GM12878 (cell line): ENCODE results near the gene ANKS1A. TPM values are rescaled to one million over a fixed set of nuclear protein-coding genes. Genes with fewer than 3 reads are reported as not detected.

ENCODE experiments used
- ATAC-seq: fragments of 200-7000 bp; cut with Tn5 transposase; 3 replicates; pipeline ENCODE4 v1.9.1; 2020; ENCODE audit warnings: mild to moderate bottlenecking, moderate library complexity
- BruUV-seq: library from RNA; stranded (reverse); fragments of 400-500 nt; replicated peaks from 2 replicates; lab custom pipeline; 2021; lab: Mats Ljungman, UMichigan
- CTCF ChIA-PET: fragments of 300-600 bp; sonication (Branson Sonifier 250); formaldehyde crosslinking; extraction: SDS; loops from one replicate; lab custom pipeline; 2021; ENCODE audit warnings: inconsistent platforms; lab: Yijun Ruan, JAX
- POLR2A ChIA-PET: fragments of 350-600 bp; formaldehyde crosslinking; extraction: SDS; loops from one replicate; lab custom pipeline; 2021; ENCODE audit warnings: inconsistent platforms; lab: Charles Lee
- RAD21 ChIA-PET: fragments of 300-600 bp; sonication (Branson Sonifier 250); formaldehyde crosslinking; loops from one replicate; lab custom pipeline; 2023; ENCODE audit warnings: antibody characterized with exemption; ENCODE audit not compliant: unreplicated experiment; lab: Charles Lee
- SMC1A ChIA-PET: fragments of 300-600 bp; sonication (Branson Sonifier 250); formaldehyde crosslinking; loops from one replicate; lab custom pipeline; 2023; ENCODE audit not compliant: unreplicated experiment, uncharacterized antibody; lab: Charles Lee
- DNase-seq: peaks from one replicate; pipeline ENCODE4 v3.0.0-alpha.2; 2011; ENCODE audit warnings: low read depth, low spot score
- FAIRE-seq: peaks from 3 replicates; lab custom pipeline; 2011; peaks lifted over from hg19 to GRCh38; lab: Jason Lieb, UNC
- H2AFZ ChIP-seq: 2 replicates; pipeline ENCODE4 v1.6.0; 2011; ENCODE audit warnings: low read depth, low read length, control low read depth; ENCODE audit not compliant: control insufficient read depth
- H3K27ac ChIP-seq: 2 replicates; pipeline ENCODE4 v1.5.1; 2011; ENCODE audit warnings: control low read depth; ENCODE audit not compliant: control insufficient read depth, insufficient read depth
- H3K27me3 ChIP-seq, 2 experiments: replicated peaks in 1 of 2; 2 replicates each; pipeline versions ENCODE4 v1.6.0 to v1.6.1; 2011; ENCODE audit warnings: low read length in 1 of 2; ENCODE audit not compliant: control insufficient read depth in 2 of 2, insufficient read depth in 2 of 2
- H3K36me3 ChIP-seq, 2 experiments: 2 replicates each; pipeline ENCODE4 v1.5.1; 2011; ENCODE audit warnings: low read length in 1 of 2; ENCODE audit not compliant: control insufficient read depth in 2 of 2, insufficient read depth in 2 of 2
- H3K4me1 ChIP-seq: 2 replicates; pipeline ENCODE4 v1.6.1; 2011; ENCODE audit warnings: mild to moderate bottlenecking, low read length, moderate library complexity, mixed read lengths; ENCODE audit not compliant: control insufficient read depth, insufficient read depth
- H3K4me2 ChIP-seq: 2 replicates; pipeline ENCODE4 v1.6.0; 2011; ENCODE audit warnings: control low read depth; ENCODE audit not compliant: control insufficient read depth, insufficient read depth
- H3K4me3 ChIP-seq: fragments of 200-600 bp; sonication (generic); 2 replicates; pipeline ENCODE4 v1.5.1; 2016
- H3K79me2 ChIP-seq: 2 replicates; pipeline ENCODE4 v1.6.0; 2011; ENCODE audit warnings: low read length; ENCODE audit not compliant: control insufficient read depth, insufficient read depth
- H3K9ac ChIP-seq: 2 replicates; pipeline ENCODE4 v1.8.0; 2011; ENCODE audit warnings: low read length, control low read depth, mixed read lengths; ENCODE audit not compliant: control insufficient read depth, insufficient read depth
- H3K9me3 ChIP-seq: replicated peaks from 3 replicates; pipeline ENCODE4 v1.5.1; 2011; ENCODE audit warnings: mild to moderate bottlenecking, low read length; ENCODE audit not compliant: control insufficient read depth, insufficient read depth
- H4K20me1 ChIP-seq: 2 replicates; pipeline ENCODE4 v1.6.0; 2011; ENCODE audit not compliant: control insufficient read depth, insufficient read depth
- CHD2 ChIP-seq: IDR thresholded peaks from 2 replicates; pipeline ENCODE4 v1.6.1; 2011; ENCODE audit warnings: low read depth, low read length, improper control_type of control experiment, borderline replicate concordance
- E4F1 ChIP-seq: fragments of 450-650 bp; IDR thresholded peaks from 2 replicates; pipeline ENCODE4 v1.6.1; 2018; ENCODE audit warnings: borderline replicate concordance, mild to moderate bottlenecking; ENCODE audit not compliant: partially characterized antibody
- MAX ChIP-seq: IDR thresholded peaks from 2 replicates; pipeline ENCODE4 v1.6.1; 2012; ENCODE audit warnings: low read depth, low read length, improper control_type of control experiment
- WGBS: methylation state at CpG from one replicate; pipeline ENCODE4 v1.1.6; 2016; ENCODE audit warnings: low lambda C conversion rate; ENCODE audit not compliant: insufficient replicate concordance, insufficient coverage; ENCODE audit errors: missing lambda C conversion rate; 5-methylcytosine and 5-hydroxymethylcytosine counted together
- in situ Hi-C: fragments of 300-500 bp; cut with MboI; formaldehyde crosslinking; loops from 9 replicates; pipeline ENCODE4 v1.14.3; 2018; ENCODE audit warnings: mixed read lengths
- intact Hi-C: fragments of 100-400 bp; cut with micrococcal nuclease; formaldehyde crosslinking; loops from one replicate; pipeline ENCODE4 v1.14.2; 2022; ENCODE audit not compliant: unreplicated experiment
- polyA plus RNA-seq, 11 experiments: library from polyadenylated mRNA; depleted of rRNA in 4 of 11; unstranded in 6 of 11; stranded (reverse) in 5 of 11; fragments of >200 nt; fragmentation: Nextera tagmentation in 4 of 11; fragmentation: Illumina TruSeq in 1 of 11; extraction: Ambion mirVana in 4 of 11; extraction: Trizol in 1 of 11; gene quantifications; 1 replicate in 1 of 11; 2 replicates in 10 of 11; pipeline versions ENCODE4 v1.2.1 to v1.2.3, GENCODE V29; 2011 to 2016; ENCODE audit warnings: inconsistent platforms in 2 of 11, missing spikeins in 2 of 11, low read depth in 1 of 11
- total RNA-seq, 4 experiments: library from RNA; depleted of rRNA in 3 of 4; stranded (reverse); fragments of >200 nt in 3 of 4; fragmentation: Illumina TruSeq in 1 of 4; extraction: Trizol in 1 of 4; gene quantifications; 2 replicates each; pipeline versions ENCODE4 v1.2.1 to v1.2.3, GENCODE V29; 2013 to 2021

ANKS1A gene
- total and polyA plus RNA-seq, 10 of the 15 experiments (the other 5 are each of a cell fraction or from before 2014, with no cell fraction given): 0.60 to 7.0 (median 3.0) TPM

- no peak for TF ChIP-seq MAX
- no peak for TF ChIP-seq E4F1
- no peak for TF ChIP-seq CHD2
- ATAC-seq: no peak
- no peaks in the 10 kb centered on the region for H3K79me2 ChIP-seq
- BruUV-seq: no TSS peak
- no peak overlapping the region for H3K4me2 ChIP-seq
- no peak overlapping the region for H3K4me3 ChIP-seq
- 100% methylated on average over 1 of the region's 1 CpG for WGBS
- H3K27me3 ChIP-seq: no peaks in the 10 kb centered on the region
- ChIA-PET CTCF (interaction anchor here (1.1 kb wide), 1 partner anchor 30 kb away, joined by 3 read pairs; no protein-coding TSS in a partner anchor), SMC1A (no interaction called here), RAD21 (no interaction called here), POLR2A (no interaction called here)
- no peak overlapping the region for H3K27ac ChIP-seq
- no peaks in the 10 kb centered on the region for H4K20me1 ChIP-seq
- in situ Hi-C loops (no loop called here), intact Hi-C loops (no loop called here)
- no peaks in the 10 kb centered on the region for H3K4me1 ChIP-seq
- H3K36me3 ChIP-seq: peaks cover 6 to 14% of the 10 kb centered on the region in 2 experiments; a peak in 2 of 4 replicates
- H2AFZ ChIP-seq: no peak overlapping the region
- no peak for FAIRE-seq
- H3K9me3 ChIP-seq: no peaks in the 10 kb centered on the region
- H3K9ac ChIP-seq: no peak overlapping the region
- no peak for DNase-seq
Observed at GRCh38 chr6:34851361-34851760, 37.7 kb upstream of the ANKS1A start.
